ENCODE results near the gene CLCN1.

The CLCN1 gene

DNA sequence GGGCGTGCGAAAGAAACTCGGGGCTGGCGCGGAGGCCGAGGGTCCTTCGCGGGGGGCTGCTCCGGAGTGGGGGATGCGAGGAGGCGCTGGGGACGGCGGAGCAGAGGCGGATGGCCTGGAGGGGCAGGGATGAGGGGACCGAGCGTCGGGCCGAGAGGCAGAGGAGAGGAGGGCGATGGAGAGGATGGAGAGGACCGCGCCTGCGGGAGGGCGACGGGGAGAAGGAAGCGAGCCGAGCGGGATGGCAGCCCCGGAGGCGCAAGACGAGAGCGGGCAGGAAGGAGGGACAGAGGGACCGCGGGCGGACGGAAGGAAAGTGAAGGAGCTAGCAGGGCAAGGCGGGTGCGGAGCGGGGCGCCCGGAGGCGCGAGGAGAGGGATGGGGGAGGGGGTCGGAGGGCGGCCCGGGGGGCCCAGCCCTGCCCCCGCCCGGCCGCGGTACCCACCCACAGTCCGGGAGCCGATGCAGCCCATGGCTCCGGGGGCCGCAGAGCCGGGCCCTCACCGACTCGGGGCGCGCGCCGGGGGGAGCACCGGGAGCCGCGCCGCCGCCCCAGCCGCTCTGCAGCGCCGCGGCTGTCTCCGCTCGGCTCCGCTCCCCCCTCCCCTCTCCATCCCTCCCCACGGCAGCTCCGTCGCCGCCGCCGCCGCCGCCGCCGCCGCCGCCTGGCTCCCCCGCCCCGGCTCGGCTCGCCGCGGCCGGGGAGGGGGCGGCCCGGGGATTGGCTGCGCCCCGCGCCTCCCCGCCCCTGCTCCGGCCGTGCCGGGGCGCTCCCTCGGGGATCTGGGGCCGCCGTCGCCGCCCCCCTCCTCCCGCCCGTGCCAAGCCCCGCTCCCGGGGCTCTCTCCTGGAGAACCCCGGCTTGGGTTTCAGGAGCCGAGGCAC lies 46.5 kb downstream of the CLCN1 start, which contains the start of gene FAM131B:
FAM131B (minus strand) TSS at position 583 of the 885 bp plus-strand sequence; CDS start at position 473, 110 bp downstream.
- Histone ChIP-seq H2BK120ac (ENCODE audit: insufficient read depth, low read length, poor library complexity) (no peak within 1 kb of the TSS), H3K4me3 (ENCODE audit: low read depth, low read length) (peak within 1 kb of the TSS; percentile 57), H3K4me2 (ENCODE audit: low read length) (peak within 1 kb of the TSS; percentile 60), H3K27ac (ENCODE audit: low read depth, low read length) (no peak within 1 kb of the TSS), H2BK12ac (ENCODE audit: low read length) (no peak within 1 kb of the TSS), H3K9ac (ENCODE audit: low read length) (no peak within 1 kb of the TSS), H4K91ac (ENCODE audit: low read depth, low read length) (no peak within 1 kb of the TSS), H3K79me2 (ENCODE audit: control insufficient read depth, insufficient read depth, low read length, poor library complexity) (no peaks in the 10 kb centered on the region), H3K23ac (ENCODE audit: low read length) (no peak within 1 kb of the TSS), H3K36me3 (ENCODE audit: control insufficient read depth in 1 of 2, insufficient read depth in 2 of 2, low read length in 2 of 2) (no peaks in the 10 kb centered on the region), H3K27me3 (ENCODE audit: insufficient read depth, low read length) (peaks cover 46% of the 10 kb centered on the region), H3K4ac (ENCODE audit: low read depth, low read length) (no peak within 1 kb of the TSS), H2AK5ac (ENCODE audit: low read length) (no peak within 1 kb of the TSS), H4K12ac (ENCODE audit: low read depth, low read length) (no peak within 1 kb of the TSS), H3K79me1 (ENCODE audit: low read length) (no peaks in the 10 kb centered on the region), H2BK5ac (ENCODE audit: low read depth, low read length, poor library complexity) (no peak within 1 kb of the TSS), H4K8ac (ENCODE audit: low read depth, low read length) (no peak within 1 kb of the TSS), H3K4me1 (ENCODE audit: control insufficient read depth in 1 of 2, insufficient read depth in 2 of 2, low read length in 2 of 2) (peaks cover 0 to 5% of the 10 kb centered on the region in 2 experiments), H3K14ac (ENCODE audit: low read length) (no peak within 1 kb of the TSS), H3K18ac (ENCODE audit: low read length) (no peak within 1 kb of the TSS), H3K9me3 (ENCODE audit: insufficient read depth, low read depth, low read length) (peaks cover 2% of the 10 kb centered on the region), H2AFZ (ENCODE audit: insufficient read depth, low read length, poor library complexity) (no peak within 1 kb of the TSS)
- no CpG with 5 or more reads among the region's 112 CpGs for WGBS (ENCODE audit: extremely low coverage, insufficient coverage, insufficient read length)
- DNase-seq = no peak

DNA sequence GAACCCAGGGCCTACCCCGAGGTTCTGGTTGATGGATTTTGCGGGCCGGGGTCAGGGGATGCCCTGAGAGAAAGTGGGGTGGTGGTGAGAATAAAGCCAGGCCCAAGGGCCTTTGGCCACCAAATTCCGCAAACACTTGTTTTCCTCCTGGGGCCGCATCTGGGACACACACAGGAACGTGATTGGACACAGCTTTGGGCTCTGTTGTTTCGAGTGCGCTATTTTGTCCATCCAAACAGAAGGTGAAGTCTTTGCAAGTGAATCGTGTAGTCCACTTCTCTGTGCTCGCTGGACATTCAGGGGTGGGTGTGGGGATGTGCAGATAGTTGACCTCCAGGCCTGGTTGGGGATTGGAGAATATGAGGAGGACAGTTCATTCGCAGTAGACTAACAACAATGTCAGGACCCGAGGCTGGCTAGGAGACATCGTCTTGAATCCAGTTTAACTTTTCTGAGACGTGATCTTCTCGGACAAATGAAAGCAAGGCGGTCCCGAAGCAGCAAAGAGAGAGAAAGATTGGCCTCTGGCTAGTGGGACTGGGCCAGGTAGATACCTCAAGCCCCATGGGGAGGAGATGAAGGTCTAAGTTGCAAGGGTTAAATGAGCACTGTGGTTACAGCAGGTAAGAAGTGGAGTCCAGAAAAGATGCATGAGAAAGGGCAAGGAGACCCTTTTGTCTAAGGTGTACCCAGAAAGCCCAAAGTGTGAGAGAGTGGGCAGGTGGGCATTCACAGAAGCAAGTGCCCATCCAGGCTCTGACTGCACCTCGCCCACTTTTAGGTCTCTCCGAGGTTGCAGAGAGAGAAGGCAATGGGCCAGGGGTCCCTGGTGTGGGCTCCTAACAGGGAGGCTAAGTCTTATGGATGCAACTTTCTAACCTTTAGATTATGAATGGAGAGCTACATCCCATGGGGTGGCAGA lies 47.4 kb downstream of the CLCN1 start:
- DNase-seq = no peak
- no peak overlapping the region for H2AK5ac ChIP-seq (ENCODE audit: low read length)
- no peak overlapping the region for H2BK12ac ChIP-seq (ENCODE audit: low read length)
- peaks cover 46% of the 10 kb centered on the region for H3K27me3 ChIP-seq (ENCODE audit: insufficient read depth, low read length)
- peak overlapping the region; percentile 60 for H3K4me2 ChIP-seq (ENCODE audit: low read length)
- no peak overlapping the region for H3K4ac ChIP-seq (ENCODE audit: low read depth, low read length)
- H2BK5ac ChIP-seq (ENCODE audit: low read depth, low read length, poor library complexity) = no peak overlapping the region
- H4K8ac ChIP-seq (ENCODE audit: low read depth, low read length) = no peak overlapping the region
- H3K9ac ChIP-seq (ENCODE audit: low read length) = no peak overlapping the region
- no CpG with 5 or more reads among the region's 19 CpGs for WGBS (ENCODE audit: extremely low coverage, insufficient coverage, insufficient read length)
- no peak overlapping the region for H4K91ac ChIP-seq (ENCODE audit: low read depth, low read length)
- no peak overlapping the region for H3K18ac ChIP-seq (ENCODE audit: low read length)
- H3K9me3 ChIP-seq (ENCODE audit: insufficient read depth, low read depth, low read length) = peaks cover 2% of the 10 kb centered on the region
- no peaks in the 10 kb centered on the region for H3K79me1 ChIP-seq (ENCODE audit: low read length)
- H3K36me3 ChIP-seq (ENCODE audit: control insufficient read depth in 1 of 2, insufficient read depth in 2 of 2, low read length in 2 of 2) = no peaks in the 10 kb centered on the region
- H2BK120ac ChIP-seq (ENCODE audit: insufficient read depth, low read length, poor library complexity) = no peak overlapping the region
- H3K23ac ChIP-seq (ENCODE audit: low read length) = no peak overlapping the region
- H3K4me1 ChIP-seq (ENCODE audit: control insufficient read depth in 1 of 2, insufficient read depth in 2 of 2, low read length in 2 of 2) = peaks cover 0 to 5% of the 10 kb centered on the region in 2 experiments
- H4K12ac ChIP-seq (ENCODE audit: low read depth, low read length) = no peak overlapping the region
- no peak overlapping the region for H3K14ac ChIP-seq (ENCODE audit: low read length)
- no peaks in the 10 kb centered on the region for H3K79me2 ChIP-seq (ENCODE audit: control insufficient read depth, insufficient read depth, low read length, poor library complexity)
- H2AFZ ChIP-seq (ENCODE audit: insufficient read depth, low read length, poor library complexity) = no peak overlapping the region
- no peak overlapping the region for H3K4me3 ChIP-seq (ENCODE audit: low read depth, low read length)
- H3K27ac ChIP-seq (ENCODE audit: low read depth, low read length) = no peak overlapping the region

DNA sequence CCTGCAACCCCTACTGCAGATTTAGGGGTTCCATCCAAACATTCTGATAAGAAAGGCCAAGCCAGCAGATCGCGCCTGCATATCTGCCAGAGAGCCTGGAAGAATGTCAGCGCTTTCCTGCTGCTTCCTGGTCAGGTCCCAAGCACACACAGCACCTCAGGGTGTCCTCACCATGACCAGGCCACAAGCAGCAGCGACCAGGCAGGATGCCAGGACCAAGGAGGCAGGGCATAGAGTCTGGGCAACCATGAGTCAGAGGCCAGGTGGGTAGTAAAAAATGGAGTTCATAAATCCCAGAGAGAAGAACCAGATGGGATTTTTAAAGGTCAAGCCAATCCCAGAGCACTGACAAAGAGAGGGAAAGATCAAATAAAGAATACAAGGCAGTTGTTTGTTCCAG lies 52.1 kb downstream of the CLCN1 start:
- Histone ChIP-seq H3K79me2 (ENCODE audit: control insufficient read depth, insufficient read depth, low read length, poor library complexity) (no peaks in the 10 kb centered on the region), H4K8ac (ENCODE audit: low read depth, low read length) (no peak overlapping the region), H4K91ac (ENCODE audit: low read depth, low read length) (no peak overlapping the region), H3K36me3 (ENCODE audit: control insufficient read depth in 1 of 2, insufficient read depth in 2 of 2, low read length in 2 of 2) (no peaks in the 10 kb centered on the region), H2AFZ (ENCODE audit: insufficient read depth, low read length, poor library complexity) (no peak overlapping the region), H2AK5ac (ENCODE audit: low read length) (no peak overlapping the region), H3K18ac (ENCODE audit: low read length) (no peak overlapping the region), H3K27me3 (ENCODE audit: insufficient read depth, low read length) (peaks cover 14% of the 10 kb centered on the region), H3K4ac (ENCODE audit: low read depth, low read length) (no peak overlapping the region), H3K27ac (ENCODE audit: low read depth, low read length) (no peak overlapping the region), H3K14ac (ENCODE audit: low read length) (no peak overlapping the region), H3K9ac (ENCODE audit: low read length) (no peak overlapping the region), H3K79me1 (ENCODE audit: low read length) (peaks cover 2% of the 10 kb centered on the region), H2BK5ac (ENCODE audit: low read depth, low read length, poor library complexity) (no peak overlapping the region), H3K23ac (ENCODE audit: low read length) (no peak overlapping the region), H4K12ac (ENCODE audit: low read depth, low read length) (no peak overlapping the region), H2BK12ac (ENCODE audit: low read length) (no peak overlapping the region), H3K4me1 (ENCODE audit: control insufficient read depth in 1 of 2, insufficient read depth in 2 of 2, low read length in 2 of 2) (peaks cover 9% of the 10 kb centered on the region in 2 experiments), H2BK120ac (ENCODE audit: insufficient read depth, low read length, poor library complexity) (no peak overlapping the region), H3K4me2 (ENCODE audit: low read length) (no peak overlapping the region), H3K4me3 (ENCODE audit: low read depth, low read length) (no peak overlapping the region), H3K9me3 (ENCODE audit: insufficient read depth, low read depth, low read length) (no peaks in the 10 kb centered on the region)
- no CpG with 5 or more reads among the region's 4 CpGs for WGBS (ENCODE audit: extremely low coverage, insufficient coverage, insufficient read length)
- no peak for DNase-seq

DNA sequence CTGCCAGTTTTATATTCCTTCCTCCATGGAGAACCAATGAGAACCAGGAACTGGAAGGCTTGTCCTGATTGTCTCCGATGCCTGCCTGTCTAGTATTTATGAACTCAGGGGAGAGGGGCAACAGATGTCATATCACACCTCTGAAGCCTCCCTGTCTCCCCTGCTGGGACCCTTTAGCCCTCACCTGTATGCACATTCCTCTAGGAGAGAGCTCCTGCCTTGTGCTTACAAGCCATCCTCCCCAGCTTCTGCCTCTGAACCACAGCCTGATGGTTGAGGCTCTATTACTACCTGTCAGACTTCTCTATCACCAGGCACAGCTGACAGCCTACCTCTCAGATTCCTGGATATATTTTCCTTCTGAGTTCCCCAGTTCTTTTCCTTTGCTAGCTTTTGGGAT lies 52.5 kb downstream of the CLCN1 start:
- no peak overlapping the region for H2BK120ac ChIP-seq (ENCODE audit: insufficient read depth, low read length, poor library complexity)
- H4K8ac ChIP-seq (ENCODE audit: low read depth, low read length) = no peak overlapping the region
- no CpG with 5 or more reads among the region's 1 CpG for WGBS (ENCODE audit: extremely low coverage, insufficient coverage, insufficient read length)
- H3K14ac ChIP-seq (ENCODE audit: low read length) = no peak overlapping the region
- no peak overlapping the region for H3K18ac ChIP-seq (ENCODE audit: low read length)
- no peak for DNase-seq
- H3K4me1 ChIP-seq (ENCODE audit: control insufficient read depth in 1 of 2, insufficient read depth in 2 of 2, low read length in 2 of 2) = peaks cover 9% of the 10 kb centered on the region in 2 experiments
- H2AFZ ChIP-seq (ENCODE audit: insufficient read depth, low read length, poor library complexity) = no peak overlapping the region
- H3K4me2 ChIP-seq (ENCODE audit: low read length) = no peak overlapping the region
- no peak overlapping the region for H2BK12ac ChIP-seq (ENCODE audit: low read length)
- H3K27ac ChIP-seq (ENCODE audit: low read depth, low read length) = no peak overlapping the region
- no peak overlapping the region for H3K4me3 ChIP-seq (ENCODE audit: low read depth, low read length)
- no peak overlapping the region for H3K4ac ChIP-seq (ENCODE audit: low read depth, low read length)
- no peak overlapping the region for H3K9ac ChIP-seq (ENCODE audit: low read length)
- H3K27me3 ChIP-seq (ENCODE audit: insufficient read depth, low read length) = peaks cover 10% of the 10 kb centered on the region
- no peaks in the 10 kb centered on the region for H3K79me2 ChIP-seq (ENCODE audit: control insufficient read depth, insufficient read depth, low read length, poor library complexity)
- no peak overlapping the region for H4K91ac ChIP-seq (ENCODE audit: low read depth, low read length)
- no peak overlapping the region for H3K23ac ChIP-seq (ENCODE audit: low read length)
- no peaks in the 10 kb centered on the region for H3K36me3 ChIP-seq (ENCODE audit: control insufficient read depth in 1 of 2, insufficient read depth in 2 of 2, low read length in 2 of 2)
- H3K79me1 ChIP-seq (ENCODE audit: low read length) = peaks cover 2% of the 10 kb centered on the region
- H2AK5ac ChIP-seq (ENCODE audit: low read length) = no peak overlapping the region
- H3K9me3 ChIP-seq (ENCODE audit: insufficient read depth, low read depth, low read length) = no peaks in the 10 kb centered on the region
- H2BK5ac ChIP-seq (ENCODE audit: low read depth, low read length, poor library complexity) = no peak overlapping the region
- H4K12ac ChIP-seq (ENCODE audit: low read depth, low read length) = no peak overlapping the region
